ENCODE data around the gene OR4D1. TPM values are rescaled to one million over a fixed set of nuclear protein-coding genes. Genes with fewer than 3 reads are reported as not detected.

OR4D1 gene
- total and polyA plus RNA-seq, 2 of the 8 experiments (the other 6 are each of a cell fraction or from before 2014, with no cell fraction given), result 0.32 to 0.39 TPM

GRCh38 chr17:58193641-58194255, 45.6 kb downstream of the OR4D1 start (continued):
- no peak for TF ChIP-seq CTBP2 (IDR thresholded peaks at IDR 0.05; ENCODE audit: borderline replicate concordance, insufficient read depth, insufficient read length, low read length)
- TF ChIP-seq CREB1 (IDR thresholded peaks at IDR 0.05), result no peak
- TF ChIP-seq SP4 (IDR thresholded peaks at IDR 0.05; ENCODE audit: low read length), result no peak
- 0 out of 2 replicates have a peak, but pooled peaks have one; percentile 33 for TF ChIP-seq KDM1A (IDR thresholded peaks at IDR 0.05; ENCODE audit: borderline replicate concordance, low read length)
- peak; percentile 36 to 70 (median 59); a peak in 3 of 4 replicates for TF ChIP-seq CTCF (IDR thresholded peaks at IDR 0.05; ENCODE audit: control extremely low read depth in 1 of 3, insufficient read depth in 1 of 3, low read depth in 1 of 3, low read length in 3 of 3)
- TF ChIP-seq EZH2 (IDR thresholded peaks at IDR 0.05; ENCODE audit: low read depth, low read length, severe bottlenecking), result no peak
- peak; percentile 22 to 33; a peak in 3 of 4 replicates for TF ChIP-seq RAD21 (IDR thresholded peaks at IDR 0.05 in 1 of 2, conservative IDR thresholded peaks at IDR 0.05 in 1 of 2; ENCODE audit: low read depth in 2 of 2, low read length in 2 of 2)
- TF ChIP-seq PHF8 (conservative IDR thresholded peaks at IDR 0.05; ENCODE audit: low read depth, low read length), result no peak
- no peak for TF ChIP-seq POLR2AphosphoS5 (IDR thresholded peaks at IDR 0.05; ENCODE audit: low read depth, low read length)
- TF ChIP-seq RNF2 (IDR thresholded peaks at IDR 0.05; ENCODE audit: borderline replicate concordance, low read depth, low read length, missing control alignments, poor library complexity, severe bottlenecking), result no peak
- TF ChIP-seq EGR1 (IDR thresholded peaks at IDR 0.05; ENCODE audit: borderline replicate concordance, low read depth, low read length), result no peak

All from H1 (cell line).